Left ventricle myocardium superior (tissue), 1 donor: ENCODE measurements around the gene MCRIP2. TPM values are rescaled to one million over a fixed set of nuclear protein-coding genes. Genes with fewer than 3 reads are reported as not detected.

Source experiments
- ATAC-seq: fragments of 200-7000 bp; cut with Tn5 transposase; one replicate; pipeline ENCODE4 v1.9.1; 2020; ENCODE audit warnings: mild to moderate bottlenecking, moderate library complexity
- DNase-seq: peaks from one replicate; pipeline ENCODE4 v3.0.0-alpha.2; 2020
- intact Hi-C: fragments of 100-400 bp; cut with micrococcal nuclease; formaldehyde crosslinking; loops from one replicate; pipeline ENCODE4 v1.11.0; 2022
- total RNA-seq: library from RNA; stranded (reverse); fragmentation: NEBNext Ultra II Directional; extraction: Animal tissue kit (Norgen Biotek cat#: 25700); gene quantifications from one replicate; pipeline ENCODE4 v1.2.1, GENCODE V29; 2021
- donor health status: DM: no; HTN: yes; CAD: no; lungs with severe emphysema.

MCRIP2 gene
- total RNA-seq, 1 donor from 2014 or later = 187 TPM

GRCh38 chr16:629185-629832 is 12.3 kb upstream of the MCRIP2 start:
- peak; percentile 38 for DNase-seq
- ATAC-seq = peak; percentile 8
- intact Hi-C loops = no loop called here

- ATAC-seq (peak; percentile 14), DNase-seq (peak; percentile 35)
- intact Hi-C loops = no loop called here
These were observed 11.8 kb upstream of the MCRIP2 start for GRCh38 chr16:629833-630248.

GRCh38 chr16:630249-630814 is 11.3 kb upstream of the MCRIP2 start:
- DNase-seq (no peak), ATAC-seq (no peak)
- intact Hi-C loops = no loop called here

GRCh38 chr16:630815-631405 is 10.7 kb upstream of the MCRIP2 start, which contains the start of gene WFIKKN1:
TSS of gene WFIKKN1 (plus strand) at chr16:630985. CDS start at chr16:631254, 269 bp downstream.
- intact Hi-C loops = no loop called here
- peak; percentile 46 for DNase-seq
- no peak for ATAC-seq

DNA sequence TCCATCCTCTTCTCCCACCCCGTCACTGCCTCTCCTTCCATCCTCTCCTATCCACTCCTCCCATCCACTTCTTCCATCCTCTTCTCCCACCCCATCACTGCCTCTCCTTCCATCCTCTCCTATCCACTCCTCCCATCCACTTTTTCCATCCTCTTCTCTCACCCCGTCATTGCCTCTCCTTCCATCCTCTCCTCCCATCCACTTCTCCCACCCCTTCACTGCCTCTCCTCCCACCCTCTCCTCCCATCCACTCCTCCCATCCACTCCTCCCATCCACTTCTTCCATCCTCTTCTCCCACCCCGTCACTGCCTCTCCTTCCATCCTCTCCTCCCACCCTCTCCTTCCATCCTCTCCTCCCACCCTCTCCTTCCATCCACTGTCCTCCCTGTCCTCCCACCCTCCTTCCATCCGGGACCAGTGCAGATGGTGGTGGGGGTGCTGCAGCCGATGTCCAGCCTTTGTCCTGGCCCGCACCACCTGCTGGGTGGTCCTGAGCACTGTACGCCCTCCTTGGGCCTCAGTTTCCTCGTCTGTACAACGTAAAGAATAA is 9.7 kb upstream of the MCRIP2 start:
- no peak for DNase-seq
- intact Hi-C loops = no loop called here

DNA sequence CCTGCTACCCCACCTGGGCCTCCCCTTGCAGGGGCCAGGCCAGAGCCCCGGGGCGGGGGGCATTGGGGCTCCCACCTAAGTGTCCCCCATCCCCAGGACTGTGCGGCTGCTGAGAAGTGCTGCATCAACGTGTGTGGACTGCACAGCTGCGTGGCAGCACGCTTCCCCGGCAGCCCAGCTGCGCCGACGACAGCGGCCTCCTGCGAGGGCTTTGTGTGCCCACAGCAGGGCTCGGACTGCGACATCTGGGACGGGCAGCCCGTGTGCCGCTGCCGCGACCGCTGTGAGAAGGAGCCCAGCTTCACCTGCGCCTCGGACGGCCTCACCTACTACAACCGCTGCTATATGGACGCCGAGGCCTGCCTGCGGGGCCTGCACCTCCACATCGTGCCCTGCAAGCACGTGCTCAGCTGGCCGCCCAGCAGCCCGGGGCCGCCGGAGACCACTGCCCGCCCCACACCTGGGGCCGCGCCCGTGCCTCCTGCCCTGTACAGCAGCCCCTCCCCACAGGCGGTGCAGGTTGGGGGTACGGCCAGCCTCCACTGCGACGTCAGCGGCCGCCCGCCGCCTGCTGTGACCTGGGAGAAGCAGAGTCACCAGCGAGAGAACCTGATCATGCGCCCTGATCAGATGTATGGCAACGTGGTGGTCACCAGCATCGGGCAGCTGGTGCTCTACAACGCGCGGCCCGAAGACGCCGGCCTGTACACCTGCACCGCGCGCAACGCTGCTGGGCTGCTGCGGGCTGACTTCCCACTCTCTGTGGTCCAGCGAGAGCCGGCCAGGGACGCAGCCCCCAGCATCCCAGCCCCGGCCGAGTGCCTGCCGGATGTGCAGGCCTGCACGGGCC is 8.9 kb upstream of the MCRIP2 start:
- DNase-seq = peak; percentile 33
- intact Hi-C loops = no loop called here

More for the DNA sequence above, 9.7 kb upstream of the MCRIP2 start:
- no peak for ATAC-seq

DNA sequence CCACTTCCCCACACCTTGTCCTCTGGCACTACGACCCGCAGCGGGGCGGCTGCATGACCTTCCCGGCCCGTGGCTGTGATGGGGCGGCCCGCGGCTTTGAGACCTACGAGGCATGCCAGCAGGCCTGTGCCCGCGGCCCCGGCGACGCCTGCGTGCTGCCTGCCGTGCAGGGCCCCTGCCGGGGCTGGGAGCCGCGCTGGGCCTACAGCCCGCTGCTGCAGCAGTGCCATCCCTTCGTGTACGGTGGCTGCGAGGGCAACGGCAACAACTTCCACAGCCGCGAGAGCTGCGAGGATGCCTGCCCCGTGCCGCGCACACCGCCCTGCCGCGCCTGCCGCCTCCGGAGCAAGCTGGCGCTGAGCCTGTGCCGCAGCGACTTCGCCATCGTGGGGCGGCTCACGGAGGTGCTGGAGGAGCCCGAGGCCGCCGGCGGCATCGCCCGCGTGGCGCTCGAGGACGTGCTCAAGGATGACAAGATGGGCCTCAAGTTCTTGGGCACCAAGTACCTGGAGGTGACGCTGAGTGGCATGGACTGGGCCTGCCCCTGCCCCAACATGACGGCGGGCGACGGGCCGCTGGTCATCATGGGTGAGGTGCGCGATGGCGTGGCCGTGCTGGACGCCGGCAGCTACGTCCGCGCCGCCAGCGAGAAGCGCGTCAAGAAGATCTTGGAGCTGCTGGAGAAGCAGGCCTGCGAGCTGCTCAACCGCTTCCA is 8.1 kb upstream of the MCRIP2 start:
- intact Hi-C loops = no loop called here
- DNase-seq (peak; percentile 36), ATAC-seq (no peak)

More for the DNA sequence above, 8.9 kb upstream of the MCRIP2 start:
- no peak for ATAC-seq

DNA sequence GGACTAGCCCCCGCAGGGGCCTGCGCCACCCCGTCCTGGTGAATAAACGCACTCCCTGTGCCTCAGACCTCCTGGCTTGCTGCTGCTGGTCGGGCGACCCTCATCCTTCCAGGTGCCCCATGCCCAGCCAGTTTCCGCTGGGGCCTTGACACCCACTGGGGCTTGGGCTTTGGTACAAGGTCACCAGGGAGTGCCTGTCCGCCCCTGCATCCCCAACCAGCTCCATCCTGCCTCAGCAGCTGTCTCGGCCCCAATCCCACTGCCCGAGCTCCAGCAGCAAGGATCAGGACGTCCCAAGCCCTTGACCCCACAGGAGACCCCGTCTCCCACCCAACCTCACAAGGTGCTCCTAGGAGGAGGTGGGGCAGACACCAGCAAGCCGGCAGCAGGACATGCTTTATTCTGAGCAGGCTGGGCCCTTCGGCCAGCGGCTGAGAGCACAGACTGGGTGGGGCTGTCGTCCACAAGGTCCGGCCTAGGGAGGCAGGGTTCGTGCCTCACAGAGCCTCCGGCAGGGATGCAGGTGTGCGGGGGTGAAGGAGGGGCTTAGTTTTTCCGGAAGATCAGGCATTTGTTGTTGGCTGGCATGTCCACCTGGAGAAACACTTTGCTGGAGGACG is 7.5 kb upstream of the MCRIP2 start:
- DNase-seq (no peak), ATAC-seq (no peak)
- intact Hi-C loops = no loop called here

- intact Hi-C loops = no loop called here
- DNase-seq (no peak), ATAC-seq (no peak)
These were observed 6.6 kb upstream of the MCRIP2 start for GRCh38 chr16:634996-635395.

DNA sequence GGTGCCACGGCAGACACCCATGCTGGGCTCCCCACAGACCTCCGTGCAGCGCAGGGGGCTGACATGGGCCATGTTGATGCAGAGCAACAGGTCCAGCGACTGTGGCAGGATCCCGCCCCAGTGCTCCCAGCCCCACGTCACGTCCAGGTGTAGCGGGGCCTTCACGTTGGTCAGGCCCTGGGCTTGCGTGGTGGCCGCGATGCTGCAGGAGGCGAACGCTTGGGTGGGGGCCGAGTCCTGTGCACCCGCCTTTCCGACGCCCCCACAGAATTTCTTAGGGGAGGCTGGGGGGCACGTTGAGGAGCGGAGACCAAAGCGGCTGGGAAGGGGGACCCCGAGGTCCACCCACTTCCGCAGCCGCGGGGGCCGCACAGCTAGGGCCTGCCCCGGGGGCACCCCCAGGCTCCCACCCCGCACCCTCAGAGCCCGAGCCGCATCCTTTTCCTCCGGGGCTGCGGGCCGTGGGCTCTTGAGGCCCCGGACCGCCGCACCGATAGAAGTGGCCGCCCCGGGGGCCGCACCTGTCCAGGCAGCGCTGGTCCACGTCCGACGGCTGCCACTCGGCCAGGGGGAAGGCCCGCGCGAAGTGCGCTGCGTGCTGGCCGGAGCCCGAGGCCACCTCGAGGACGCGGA is 5.9 kb upstream of the MCRIP2 start:
- ATAC-seq (no peak), DNase-seq (peak; percentile 46)
- intact Hi-C loops = no loop called here

DNA sequence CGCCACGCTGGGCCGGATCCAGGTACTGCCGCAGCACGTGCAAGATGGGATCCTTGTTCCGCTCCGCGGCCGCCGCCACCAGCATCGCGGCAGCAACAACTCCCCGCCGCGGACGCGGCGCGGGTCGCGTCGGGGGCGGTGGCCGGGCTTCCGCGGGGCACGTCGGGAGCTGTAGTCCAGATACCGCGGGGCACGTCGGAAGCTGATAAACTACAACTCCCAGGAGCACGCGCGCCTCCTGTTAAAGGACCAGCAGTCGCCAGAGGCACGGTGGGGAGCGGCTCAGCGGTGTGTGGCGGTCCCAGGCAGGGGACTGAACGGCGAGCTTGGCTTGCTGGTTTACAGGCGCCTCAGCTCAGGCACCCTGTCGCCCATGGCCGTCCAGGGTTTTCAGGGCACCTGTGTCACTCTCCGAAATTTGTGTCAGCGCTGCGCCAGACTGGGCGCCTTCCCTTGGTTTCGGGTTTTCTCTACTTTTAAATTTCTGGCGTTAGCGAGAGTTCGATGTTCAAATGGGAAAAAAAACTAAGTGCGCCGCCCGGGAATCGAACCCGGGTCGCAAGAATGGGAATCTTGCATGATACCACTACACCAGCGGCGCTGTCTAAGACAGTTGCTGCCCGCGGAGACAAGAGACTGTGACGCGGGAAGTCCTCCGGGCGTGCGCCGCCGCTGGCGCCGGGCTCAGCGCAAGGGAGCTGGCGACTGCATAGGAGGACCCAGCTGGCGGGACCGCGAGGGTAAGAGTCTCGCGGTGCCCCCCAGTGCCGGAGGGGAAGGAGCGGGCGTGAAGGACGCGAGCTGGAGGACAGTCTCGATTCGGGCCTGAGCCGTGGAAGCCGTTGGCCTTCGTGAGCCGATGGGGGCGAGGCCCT is 5.2 kb upstream of the MCRIP2 start, which contains the start of gene METTL26:
Gene METTL26, minus strand, starts transcription at position 100 of the 875 bp plus-strand sequence. Its CDS starts 15 bp downstream, at position 85.
- intact Hi-C loops = no loop called here
- DNase-seq (peak; percentile 98), ATAC-seq (peak; percentile 86)

DNA sequence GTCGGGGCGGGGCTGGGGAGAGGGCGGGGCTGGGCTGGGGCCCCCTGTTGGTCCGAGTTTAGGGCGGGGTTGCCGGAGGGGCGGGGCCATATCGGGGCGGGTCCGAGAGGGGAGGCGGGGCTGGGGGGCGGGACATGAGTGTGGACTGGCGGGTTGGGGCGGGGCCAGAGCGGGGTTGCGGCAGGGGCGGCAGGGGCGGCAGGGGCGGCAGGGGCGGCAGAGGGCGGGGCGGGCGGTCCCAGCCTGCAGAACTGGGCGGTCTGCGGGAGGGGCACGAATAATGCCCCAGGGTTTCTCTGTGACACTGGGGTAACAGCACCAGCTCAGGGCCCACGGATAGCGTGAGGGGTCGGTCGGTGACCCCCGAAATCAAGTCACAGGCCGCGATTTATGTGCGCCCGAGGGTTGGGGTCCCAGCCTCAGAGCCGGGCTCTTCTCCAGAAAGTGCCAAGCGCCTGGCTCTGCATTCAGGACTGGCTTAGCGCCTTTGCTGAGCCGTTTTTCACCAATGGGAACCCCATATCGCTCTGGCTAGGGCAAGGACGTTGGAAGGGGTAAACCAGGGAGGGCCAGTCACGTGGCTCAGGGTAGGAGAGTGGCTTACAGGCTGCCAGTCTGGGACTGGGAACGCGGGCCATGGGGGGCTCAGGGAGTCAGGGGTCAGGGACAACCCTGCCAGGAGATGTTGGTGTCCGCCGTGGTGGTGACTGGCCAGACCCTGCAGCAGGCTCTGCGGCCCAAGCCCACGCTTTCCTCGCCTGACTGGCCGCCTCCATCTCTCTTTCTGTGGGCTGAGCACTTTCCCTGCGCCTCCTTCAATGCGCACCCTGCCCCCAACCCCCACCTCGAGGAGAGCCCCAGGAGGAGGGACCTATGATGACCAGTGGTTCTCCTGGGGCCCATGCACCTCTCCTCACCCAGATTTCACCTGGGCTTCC is 4.3 kb upstream of the MCRIP2 start:
- peak; percentile 80 for ATAC-seq
- intact Hi-C loops = no loop called here
- peak; percentile 94 for DNase-seq

GRCh38 chr16:638034-638543 is 3.5 kb upstream of the MCRIP2 start:
- intact Hi-C loops = no loop called here
- peak; percentile 45 for DNase-seq
- ATAC-seq = no peak

DNA sequence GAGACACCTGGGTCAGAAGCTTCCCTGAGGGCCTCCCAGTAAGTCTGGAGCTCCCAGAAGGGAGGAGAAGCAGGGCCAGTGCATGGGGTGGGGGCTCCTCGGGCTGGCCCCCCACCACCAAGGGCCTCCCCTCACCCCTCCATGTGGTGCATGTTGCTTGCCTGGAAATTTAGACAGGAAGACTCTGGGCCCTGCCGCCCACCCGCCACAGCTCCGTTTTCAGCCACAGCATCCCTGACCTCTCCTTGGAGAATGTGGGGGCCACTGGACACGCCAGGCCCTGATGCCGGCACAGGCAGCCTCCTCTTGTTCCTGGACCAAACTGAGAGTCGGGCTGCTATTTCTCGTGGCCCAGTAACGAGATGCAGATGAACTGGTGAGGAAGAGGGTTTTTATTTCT is 2.8 kb upstream of the MCRIP2 start:
- ATAC-seq (no peak), DNase-seq (no peak)
- intact Hi-C loops = no loop called here

DNA sequence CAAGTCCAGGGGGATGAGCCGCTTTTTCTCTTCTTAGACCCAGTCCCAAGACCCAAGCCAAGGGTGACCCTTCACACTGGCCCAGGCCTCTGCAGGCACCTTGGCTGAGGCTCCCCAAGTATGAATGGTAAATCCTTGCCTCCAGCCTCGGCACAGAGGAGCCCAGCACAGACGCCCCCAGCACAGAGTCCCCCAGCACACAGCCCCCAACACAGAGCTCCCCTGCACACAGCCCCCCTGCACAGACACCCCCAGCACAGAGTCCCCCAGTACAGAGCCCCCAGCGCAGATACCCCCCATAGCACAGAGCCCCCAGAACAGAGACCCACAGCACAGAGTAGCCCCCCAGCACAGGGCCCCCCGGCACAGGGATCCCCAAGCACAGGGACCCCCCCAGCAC is 1.0 kb upstream of the MCRIP2 start:
- no peak for ATAC-seq
- intact Hi-C loops = no loop called here
- DNase-seq = no peak
